C4-2B (cell line): ENCODE data around the gene RHOA.

ENCODE experiments used
- CTCF ChIP-seq: fragments of 450-650 bp; conservative IDR thresholded peaks from 2 replicates; pipeline ENCODE4 v1.5.1; 2017; ENCODE audit warnings: mild to moderate bottlenecking
- ZFX ChIP-seq: fragments of 450-650 bp; IDR thresholded peaks from 2 replicates; pipeline ENCODE4 v1.6.1; 2017

- no peak for TF ChIP-seq CTCF
- no peak for TF ChIP-seq ZFX
Measured at GRCh38 chr3:49460956-49461355, 49.2 kb upstream of the RHOA start.
